MG63 (cell line): ENCODE data around the gene FLRT2. TPM values are rescaled to one million over a fixed set of nuclear protein-coding genes. Genes with fewer than 3 reads are reported as not detected.
A peak's percentile ranks its signal among the peaks of the same experiment; 100 is the strongest.

Experiments used
- DNase-seq: peaks from one replicate; pipeline ENCODE4 v3.0.0-alpha.2; 2020
- H3K27me3 ChIP-seq: fragments of 250-450 bp; sonication (Bioruptor Pico); 2 replicates; pipeline ENCODE4 v1.5.1; 2020; ENCODE audit warnings: mild to moderate bottlenecking, moderate library complexity
- H3K36me3 ChIP-seq: fragments of 250-450 bp; sonication (Bioruptor Pico); 2 replicates; pipeline ENCODE4 v1.5.1; 2020; ENCODE audit warnings: mild to moderate bottlenecking, moderate library complexity
- H3K4me3 ChIP-seq: fragments of 250-450 bp; sonication (Bioruptor Pico); 2 replicates; pipeline ENCODE4 v1.5.1; 2020; ENCODE audit warnings: mild to moderate bottlenecking, moderate library complexity
- H3K9me3 ChIP-seq: fragments of 250-450 bp; sonication (Bioruptor Pico); 2 replicates; pipeline ENCODE4 v1.5.1; 2020; ENCODE audit warnings: mild to moderate bottlenecking, moderate library complexity
- total RNA-seq: library from RNA; depleted of rRNA; stranded (reverse); fragments of >200 nt; shearing (Covaris generic); gene quantifications from 2 replicates; pipeline ENCODE4 v1.2.3, GENCODE V29; 2014; ENCODE audit warnings: low replicate concordance

The FLRT2 gene
- total RNA-seq, 1 experiment from 2014 or later = 2.5 TPM

- Histone ChIP-seq H3K9me3 (no peaks in the 10 kb centered on the region), H3K36me3 (no peaks in the 10 kb centered on the region), H3K4me3 (no peak overlapping the region), H3K27me3 (peaks cover 2% of the 10 kb centered on the region; the same call in 1 of the 2 replicates)
- DNase-seq = no peak
Observed at GRCh38 chr14:85537526-85537925, 7.6 kb downstream of the FLRT2 start.

- Histone ChIP-seq H3K9me3 (no peaks in the 10 kb centered on the region), H3K4me3 (no peak overlapping the region), H3K27me3 (no peaks in the 10 kb centered on the region; the same call in 1 of the 2 replicates), H3K36me3 (no peaks in the 10 kb centered on the region)
- DNase-seq = no peak
Observed at GRCh38 chr14:85538636-85539035, 8.7 kb downstream of the FLRT2 start.

- no peak overlapping the region for H3K4me3 ChIP-seq
- DNase-seq = no peak
- H3K9me3 ChIP-seq = no peaks in the 10 kb centered on the region
- no peaks in the 10 kb centered on the region for H3K36me3 ChIP-seq
- no peaks in the 10 kb centered on the region for H3K27me3 ChIP-seq
Observed at GRCh38 chr14:85539510-85539909, 9.6 kb downstream of the FLRT2 start.

- Histone ChIP-seq H3K27me3 (no peaks in the 10 kb centered on the region), H3K4me3 (no peak overlapping the region), H3K9me3 (no peaks in the 10 kb centered on the region), H3K36me3 (no peaks in the 10 kb centered on the region)
- no peak for DNase-seq
Observed at GRCh38 chr14:85542623-85543022, 12.7 kb downstream of the FLRT2 start.

- Histone ChIP-seq H3K4me3 (no peak overlapping the region), H3K27me3 (no peaks in the 10 kb centered on the region), H3K36me3 (no peaks in the 10 kb centered on the region), H3K9me3 (no peaks in the 10 kb centered on the region)
- no peak for DNase-seq
Observed at GRCh38 chr14:85545738-85546137, 15.8 kb downstream of the FLRT2 start.

GRCh38 chr14:85546390-85546789 is 16.4 kb downstream of the FLRT2 start:
- H3K4me3 ChIP-seq = no peak overlapping the region
- no peaks in the 10 kb centered on the region for H3K27me3 ChIP-seq
- H3K36me3 ChIP-seq = no peaks in the 10 kb centered on the region
- DNase-seq = no peak
- no peaks in the 10 kb centered on the region for H3K9me3 ChIP-seq

GRCh38 chr14:85549697-85550096 is 19.8 kb downstream of the FLRT2 start:
- Histone ChIP-seq H3K9me3 (no peaks in the 10 kb centered on the region), H3K36me3 (no peaks in the 10 kb centered on the region), H3K27me3 (no peaks in the 10 kb centered on the region), H3K4me3 (no peak overlapping the region)
- DNase-seq = no peak

- no peak for DNase-seq
- H3K36me3 ChIP-seq = no peaks in the 10 kb centered on the region
- no peaks in the 10 kb centered on the region for H3K27me3 ChIP-seq
Observed at GRCh38 chr14:85554106-85554505, 24.2 kb downstream of the FLRT2 start.

GRCh38 chr14:85556267-85556666 is 26.3 kb downstream of the FLRT2 start:
- Histone ChIP-seq H3K9me3 (no peaks in the 10 kb centered on the region), H3K4me3 (no peak overlapping the region), H3K36me3 (no peaks in the 10 kb centered on the region), H3K27me3 (no peaks in the 10 kb centered on the region)
- DNase-seq = no peak

More at GRCh38 chr14:85554106-85554505, 24.2 kb downstream of the FLRT2 start:
- Histone ChIP-seq H3K9me3 (no peaks in the 10 kb centered on the region), H3K4me3 (no peak overlapping the region)

- no peak overlapping the region for H3K4me3 ChIP-seq
- DNase-seq = no peak
- H3K27me3 ChIP-seq = no peaks in the 10 kb centered on the region
- no peaks in the 10 kb centered on the region for H3K36me3 ChIP-seq
- no peaks in the 10 kb centered on the region for H3K9me3 ChIP-seq
Observed at GRCh38 chr14:85558505-85558904, 28.6 kb downstream of the FLRT2 start.

GRCh38 chr14:85562630-85563029 is 32.7 kb downstream of the FLRT2 start:
- no peaks in the 10 kb centered on the region for H3K9me3 ChIP-seq
- H3K36me3 ChIP-seq = no peaks in the 10 kb centered on the region
- H3K4me3 ChIP-seq = no peak overlapping the region
- H3K27me3 ChIP-seq = no peaks in the 10 kb centered on the region
- DNase-seq = no peak

GRCh38 chr14:85564841-85565527 is 35.0 kb downstream of the FLRT2 start:
- no peak for DNase-seq
- no peaks in the 10 kb centered on the region for H3K36me3 ChIP-seq
- H3K27me3 ChIP-seq = no peaks in the 10 kb centered on the region
- no peaks in the 10 kb centered on the region for H3K9me3 ChIP-seq
- H3K4me3 ChIP-seq = no peak overlapping the region

- no peaks in the 10 kb centered on the region for H3K36me3 ChIP-seq
- peak; percentile 14 for DNase-seq
- H3K4me3 ChIP-seq = no peak overlapping the region
- no peaks in the 10 kb centered on the region for H3K27me3 ChIP-seq
- H3K9me3 ChIP-seq = no peaks in the 10 kb centered on the region
Observed at GRCh38 chr14:85565862-85566296, 35.9 kb downstream of the FLRT2 start.

- H3K36me3 ChIP-seq = no peaks in the 10 kb centered on the region
- DNase-seq = peak; percentile 9
- no peaks in the 10 kb centered on the region for H3K9me3 ChIP-seq
- no peaks in the 10 kb centered on the region for H3K27me3 ChIP-seq
- no peak overlapping the region for H3K4me3 ChIP-seq
Observed at GRCh38 chr14:85566603-85567002, 36.7 kb downstream of the FLRT2 start.

GRCh38 chr14:85572011-85572410 is 42.1 kb downstream of the FLRT2 start:
- Histone ChIP-seq H3K9me3 (no peaks in the 10 kb centered on the region), H3K36me3 (no peaks in the 10 kb centered on the region), H3K27me3 (no peaks in the 10 kb centered on the region), H3K4me3 (no peak overlapping the region)
- no peak for DNase-seq

- Histone ChIP-seq H3K4me3 (no peak overlapping the region), H3K36me3 (no peaks in the 10 kb centered on the region), H3K27me3 (no peaks in the 10 kb centered on the region), H3K9me3 (no peaks in the 10 kb centered on the region)
- DNase-seq = no peak
Observed at GRCh38 chr14:85572845-85573244, 42.9 kb downstream of the FLRT2 start.

GRCh38 chr14:85573406-85573805 is 43.5 kb downstream of the FLRT2 start:
- DNase-seq = peak; percentile 7
- Histone ChIP-seq H3K36me3 (no peaks in the 10 kb centered on the region), H3K27me3 (no peaks in the 10 kb centered on the region), H3K4me3 (no peak overlapping the region), H3K9me3 (no peaks in the 10 kb centered on the region)

- no peak for DNase-seq
- H3K9me3 ChIP-seq = no peaks in the 10 kb centered on the region
- H3K27me3 ChIP-seq = no peaks in the 10 kb centered on the region
- no peak overlapping the region for H3K4me3 ChIP-seq
- no peaks in the 10 kb centered on the region for H3K36me3 ChIP-seq
Observed at GRCh38 chr14:85574853-85575616, 45.1 kb downstream of the FLRT2 start.
